ENCODE measurements around the gene EDC4.
"Not testable (repeated sequence)": the region's sequence is repeated elsewhere in the genome, so short reads cannot be mapped to it uniquely, and the experiment has no call there.

Gene EDC4

GRCh38 chr16:67915496-67915769 lies 42.6 kb downstream of the EDC4 start:
- not testable (repeated sequence) for H3K4me1 ChIP-seq (ENCODE audit: control insufficient read depth, insufficient read depth, low read length); H3K9me3 ChIP-seq (ENCODE audit: control insufficient read depth, insufficient read depth, low read depth, low read length); H3K27ac ChIP-seq (ENCODE audit: extremely low read depth, low read depth, low read length); H3K4me3 ChIP-seq (ENCODE audit: low read depth, low read length)
- peak; percentile 0 for TF ChIP-seq SCRT2 (tag by site-specific recombination; IDR thresholded peaks at IDR 0.05)
- POLR2A ChIA-PET: interaction anchor here (0.7 to 1.5 kb wide), 2 partner anchors 20 to 98 kb away, joined by 3 to 4 read pairs; no protein-coding TSS in a partner anchor
- H3K36me3 ChIP-seq (ENCODE audit: control insufficient read depth in 2 of 2, insufficient read depth in 1 of 2, low read length in 2 of 2): peaks cover 0 to 56% of the 10 kb centered on the region in 2 experiments; a peak in 2 of 3 replicates
- CTCF ChIA-PET: interaction anchor here (0.6 to 1.3 kb wide), 3 partner anchors 9 to 150 kb away, joined by 3 to 5 read pairs (median 4); no protein-coding TSS in a partner anchor

DNA sequence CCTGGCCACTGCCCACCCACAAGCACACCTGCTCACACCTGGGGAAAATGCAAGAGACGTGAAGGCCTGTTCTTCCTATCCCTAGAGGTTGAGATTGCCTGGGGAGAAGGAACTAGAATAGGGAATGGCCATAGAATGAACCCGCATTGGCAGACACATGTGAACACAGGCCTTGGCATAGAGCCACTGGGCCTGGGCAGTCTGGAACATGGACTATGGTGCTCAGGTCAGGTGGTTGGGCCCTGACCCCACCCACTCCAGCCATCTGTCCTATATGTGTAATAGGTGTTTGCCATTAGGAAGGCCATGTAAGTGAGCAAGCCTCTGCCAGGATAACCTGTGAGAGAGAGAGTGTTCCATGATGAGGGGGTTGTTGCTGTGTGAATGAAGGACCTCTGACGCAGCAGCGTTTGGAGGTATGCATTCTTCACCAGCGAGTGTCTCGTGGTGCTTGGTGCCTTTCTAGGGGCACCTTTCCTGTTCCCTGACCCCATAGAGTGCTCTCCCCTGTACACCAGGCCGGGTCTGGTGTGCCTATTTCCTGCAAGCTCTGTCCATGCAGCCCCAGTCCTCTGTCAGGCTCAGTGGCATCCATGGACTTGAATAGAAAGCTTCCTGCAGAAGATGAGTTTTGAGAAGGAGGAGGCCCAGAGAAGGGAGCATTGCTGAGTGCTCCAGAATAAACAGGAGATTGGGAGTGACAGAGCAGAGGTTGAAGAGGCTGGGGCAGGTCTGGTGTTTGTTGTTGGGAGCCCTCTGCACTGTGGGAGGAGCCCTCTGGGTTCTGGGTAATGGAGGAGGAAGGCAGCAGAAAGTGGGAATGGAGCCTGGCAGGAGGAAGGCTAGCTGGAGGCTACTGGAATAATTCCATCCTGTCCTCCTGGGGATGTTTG lies 43.2 kb downstream of the EDC4 start:
- Histone ChIP-seq H3K9me3 (ENCODE audit: control insufficient read depth, insufficient read depth, low read depth, low read length) (no peaks in the 10 kb centered on the region), H3K4me1 (ENCODE audit: control insufficient read depth, insufficient read depth, low read length) (no peaks in the 10 kb centered on the region), H3K27ac (ENCODE audit: extremely low read depth, low read depth, low read length) (no peak overlapping the region), H3K4me3 (ENCODE audit: low read depth, low read length) (no peak overlapping the region), H3K36me3 (ENCODE audit: control insufficient read depth in 2 of 2, insufficient read depth in 1 of 2, low read length in 2 of 2) (peaks cover 0 to 54% of the 10 kb centered on the region in 2 experiments; a peak in 2 of 3 replicates)
- CTCF ChIA-PET: interaction anchor here (0.6 kb wide), 2 partner anchors 149 to 558 kb away, joined by 3 read pairs; no protein-coding TSS in a partner anchor
- POLR2A ChIA-PET: interaction anchor here (0.7 to 0.8 kb wide), 2 partner anchors 10 to 98 kb away, joined by 3 to 4 read pairs; no protein-coding TSS in a partner anchor
- TF ChIP-seq ZNF501 (tag by site-specific recombination; IDR thresholded peaks at IDR 0.05) (no peak), ZBTB1 (tag by site-specific recombination; IDR thresholded peaks at IDR 0.05) (no peak), ZNF585B (tag by site-specific recombination; IDR thresholded peaks at IDR 0.05) (no peak), KLF9 (tag by site-specific recombination; IDR thresholded peaks at IDR 0.05; ENCODE audit: low read depth) (no peak), ZNF626 (tag by site-specific recombination; IDR thresholded peaks at IDR 0.05) (no peak), ZNF621 (tag by site-specific recombination; IDR thresholded peaks at IDR 0.05) (no peak), ZNF654 (tag by site-specific recombination; IDR thresholded peaks at IDR 0.05; ENCODE audit: low read depth) (no peak), ZNF658 (tag by site-specific recombination; IDR thresholded peaks at IDR 0.05) (no peak), KLF7 (tag by site-specific recombination; IDR thresholded peaks at IDR 0.05; ENCODE audit: borderline replicate concordance) (no peak), GLIS2 (tag by site-specific recombination; IDR thresholded peaks at IDR 0.05) (no peak)
- TF ChIP-seq, protein P1, sequence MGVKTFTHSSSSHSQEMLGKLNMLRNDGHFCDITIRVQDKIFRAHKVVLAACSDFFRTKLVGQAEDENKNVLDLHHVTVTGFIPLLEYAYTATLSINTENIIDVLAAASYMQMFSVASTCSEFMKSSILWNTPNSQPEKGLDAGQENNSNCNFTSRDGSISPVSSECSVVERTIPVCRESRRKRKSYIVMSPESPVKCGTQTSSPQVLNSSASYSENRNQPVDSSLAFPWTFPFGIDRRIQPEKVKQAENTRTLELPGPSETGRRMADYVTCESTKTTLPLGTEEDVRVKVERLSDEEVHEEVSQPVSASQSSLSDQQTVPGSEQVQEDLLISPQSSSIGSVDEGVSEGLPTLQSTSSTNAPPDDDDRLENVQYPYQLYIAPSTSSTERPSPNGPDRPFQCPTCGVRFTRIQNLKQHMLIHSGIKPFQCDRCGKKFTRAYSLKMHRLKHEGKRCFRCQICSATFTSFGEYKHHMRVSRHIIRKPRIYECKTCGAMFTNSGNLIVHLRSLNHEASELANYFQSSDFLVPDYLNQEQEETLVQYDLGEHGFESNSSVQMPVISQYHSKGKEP (tag by site-specific recombination; IDR thresholded peaks at IDR 0.05): no peak
- TF ChIP-seq, protein P2, sequence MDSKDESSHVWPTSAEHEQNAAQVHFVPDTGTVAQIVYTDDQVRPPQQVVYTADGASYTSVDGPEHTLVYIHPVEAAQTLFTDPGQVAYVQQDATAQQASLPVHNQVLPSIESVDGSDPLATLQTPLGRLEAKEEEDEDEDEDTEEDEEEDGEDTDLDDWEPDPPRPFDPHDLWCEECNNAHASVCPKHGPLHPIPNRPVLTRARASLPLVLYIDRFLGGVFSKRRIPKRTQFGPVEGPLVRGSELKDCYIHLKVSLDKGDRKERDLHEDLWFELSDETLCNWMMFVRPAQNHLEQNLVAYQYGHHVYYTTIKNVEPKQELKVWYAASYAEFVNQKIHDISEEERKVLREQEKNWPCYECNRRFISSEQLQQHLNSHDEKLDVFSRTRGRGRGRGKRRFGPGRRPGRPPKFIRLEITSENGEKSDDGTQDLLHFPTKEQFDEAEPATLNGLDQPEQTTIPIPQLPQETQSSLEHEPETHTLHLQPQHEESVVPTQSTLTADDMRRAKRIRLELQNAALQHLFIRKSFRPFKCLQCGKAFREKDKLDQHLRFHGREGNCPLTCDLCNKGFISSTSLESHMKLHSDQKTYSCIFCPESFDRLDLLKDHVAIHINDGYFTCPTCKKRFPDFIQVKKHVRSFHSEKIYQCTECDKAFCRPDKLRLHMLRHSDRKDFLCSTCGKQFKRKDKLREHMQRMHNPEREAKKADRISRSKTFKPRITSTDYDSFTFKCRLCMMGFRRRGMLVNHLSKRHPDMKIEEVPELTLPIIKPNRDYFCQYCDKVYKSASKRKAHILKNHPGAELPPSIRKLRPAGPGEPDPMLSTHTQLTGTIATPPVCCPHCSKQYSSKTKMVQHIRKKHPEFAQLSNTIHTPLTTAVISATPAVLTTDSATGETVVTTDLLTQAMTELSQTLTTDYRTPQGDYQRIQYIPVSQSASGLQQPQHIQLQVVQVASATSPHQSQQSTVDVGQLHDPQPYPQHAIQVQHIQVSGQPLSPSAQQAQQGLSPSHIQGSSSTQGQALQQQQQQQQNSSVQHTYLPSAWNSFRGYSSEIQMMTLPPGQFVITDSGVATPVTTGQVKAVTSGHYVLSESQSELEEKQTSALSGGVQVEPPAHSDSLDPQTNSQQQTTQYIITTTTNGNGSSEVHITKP (tag by site-specific recombination; IDR thresholded peaks at IDR 0.05): no peak

DNA sequence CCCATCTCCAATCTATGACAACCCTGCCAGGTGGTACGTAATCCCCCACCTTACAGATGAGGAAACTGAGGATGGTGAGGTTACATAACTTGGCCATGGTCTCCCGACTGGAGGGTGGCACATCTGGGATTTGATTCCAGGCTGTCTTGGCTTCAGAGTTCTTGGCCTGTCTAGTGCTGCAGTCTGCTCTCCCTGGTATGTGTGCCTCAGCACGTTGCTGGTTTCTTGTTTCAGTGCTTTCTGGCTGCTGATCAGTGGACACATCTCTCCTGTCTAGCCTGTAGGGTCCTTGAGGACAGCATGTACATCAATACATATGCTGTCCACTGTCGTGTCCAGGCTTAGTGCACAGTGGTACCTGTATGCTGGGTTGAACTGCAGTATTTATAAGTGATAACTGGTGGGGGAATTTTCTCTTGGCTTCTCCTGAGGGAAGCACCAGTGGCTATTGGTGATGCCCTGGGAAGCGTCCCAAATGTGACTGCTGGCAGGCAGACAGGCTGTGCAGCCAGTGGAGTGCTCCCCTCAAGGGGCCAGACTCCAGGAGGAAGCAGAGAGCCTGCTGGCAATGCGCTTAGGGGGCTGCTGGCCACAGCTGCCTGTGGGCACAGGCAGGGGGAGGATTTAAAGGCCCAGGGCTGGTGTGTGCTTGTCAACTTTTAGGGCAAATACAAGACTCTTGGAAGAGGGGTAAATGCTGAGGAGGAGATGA lies 44.4 kb downstream of the EDC4 start:
- Histone ChIP-seq H3K36me3 (ENCODE audit: control insufficient read depth in 2 of 2, insufficient read depth in 1 of 2, low read length in 2 of 2) (peaks cover 0 to 42% of the 10 kb centered on the region in 2 experiments; a peak in 2 of 3 replicates), H3K9me3 (ENCODE audit: control insufficient read depth, insufficient read depth, low read depth, low read length) (no peaks in the 10 kb centered on the region), H3K4me1 (ENCODE audit: control insufficient read depth, insufficient read depth, low read length) (no peaks in the 10 kb centered on the region), H3K4me3 (ENCODE audit: low read depth, low read length) (no peak overlapping the region), H3K27ac (ENCODE audit: extremely low read depth, low read depth, low read length) (no peak overlapping the region)
- ChIA-PET CTCF (interaction anchor here (1.5 kb wide), 1 partner anchor 33 kb away, joined by 6 read pairs; the partner anchor contains the start of gene NRN1L), POLR2A (interaction anchor here (0.8 to 1.2 kb wide), 4 partner anchors 9 to 71 kb away, joined by 3 to 4 read pairs (median 4); partner anchors contain the start of genes NUTF2 and PSKH1)
- TF ChIP-seq ZSCAN16 (tag by site-specific recombination; IDR thresholded peaks at IDR 0.05) (no peak), ZIC2 (tag by site-specific recombination; IDR thresholded peaks at IDR 0.05) (peak; percentile 62; the same call in 1 of the 2 replicates)
